H9 (cell line): ENCODE measurements around the gene TRMU. TPM values are rescaled to one million over a fixed set of nuclear protein-coding genes. Genes with fewer than 3 reads are reported as not detected.

ENCODE experiments used
- DNase-seq: peaks from one replicate; pipeline ENCODE4 v3.0.0-alpha.2; 2017
- H2AFZ ChIP-seq: one replicate; pipeline ENCODE4 v1.6.1; 2013; ENCODE audit warnings: mild to moderate bottlenecking, low read length, control low read depth, moderate library complexity
- H2AK5ac ChIP-seq: 2 replicates; pipeline ENCODE4 v1.6.1; 2013; ENCODE audit warnings: low read length, control low read depth, mixed read lengths; ENCODE audit not compliant: insufficient read length
- H2BK120ac ChIP-seq: one replicate; pipeline ENCODE4 v1.6.1; 2013; ENCODE audit warnings: low read depth, mild to moderate bottlenecking, low read length, control low read depth, inconsistent platforms; ENCODE audit not compliant: poor library complexity, severe bottlenecking
- H2BK12ac ChIP-seq: 2 replicates; pipeline ENCODE4 v1.6.1; 2013; ENCODE audit warnings: low read length, control low read depth, mixed read lengths, low read depth; ENCODE audit not compliant: insufficient read length
- H2BK15ac ChIP-seq: 2 replicates; pipeline ENCODE4 v1.6.1; 2013; ENCODE audit warnings: low read depth, low read length, control low read depth
- H2BK20ac ChIP-seq: one replicate; pipeline ENCODE4 v1.6.1; 2013; ENCODE audit warnings: low read depth, mild to moderate bottlenecking, low read length, control low read depth, inconsistent platforms; ENCODE audit not compliant: poor library complexity, severe bottlenecking
- H2BK5ac ChIP-seq: 2 replicates; pipeline ENCODE4 v1.6.1; 2013; ENCODE audit warnings: low read length, control low read depth, mixed read lengths; ENCODE audit not compliant: insufficient read length
- H3K14ac ChIP-seq: 2 replicates; pipeline ENCODE4 v1.6.1; 2013; ENCODE audit warnings: low read length, control low read depth; ENCODE audit not compliant: insufficient read depth
- H3K18ac ChIP-seq: 2 replicates; pipeline ENCODE4 v1.6.1; 2013; ENCODE audit warnings: low read depth, mild to moderate bottlenecking, mixed read lengths, low read length, control low read depth; ENCODE audit not compliant: insufficient read length
- H3K23ac ChIP-seq: 2 replicates; pipeline ENCODE4 v1.6.1; 2013; ENCODE audit warnings: low read length, control low read depth, mixed read lengths, low read depth; ENCODE audit not compliant: insufficient read length
- H3K23me2 ChIP-seq: 2 replicates; pipeline ENCODE4 v1.6.1; 2013; ENCODE audit warnings: low read depth, mild to moderate bottlenecking, mixed read lengths, low read length, control low read depth; ENCODE audit not compliant: insufficient read length, poor library complexity, severe bottlenecking
- H3K27ac ChIP-seq: 2 replicates; pipeline ENCODE4 v1.5.1; 2013; ENCODE audit warnings: low read length, control low read depth, mixed read lengths, low read depth; ENCODE audit not compliant: insufficient read length
- H3K27me3 ChIP-seq: 2 replicates; pipeline ENCODE4 v1.6.1; 2013; ENCODE audit warnings: low read length, control low read depth, inconsistent platforms; ENCODE audit not compliant: insufficient read depth
- H3K4ac ChIP-seq: 2 replicates; pipeline ENCODE4 v1.6.1; 2013; ENCODE audit warnings: low read depth, mild to moderate bottlenecking, control low read depth, inconsistent platforms, low read length, moderate library complexity
- H3K4me1 ChIP-seq: 2 replicates; pipeline ENCODE4 v1.6.1; 2013; ENCODE audit warnings: low read length, control low read depth, inconsistent platforms; ENCODE audit not compliant: insufficient read depth
- H3K4me2 ChIP-seq: 2 replicates; pipeline ENCODE4 v1.6.1; 2013; ENCODE audit warnings: low read length, control low read depth, mixed read lengths; ENCODE audit not compliant: insufficient read length, insufficient read depth
- H3K56ac ChIP-seq: 2 replicates; pipeline ENCODE4 v1.6.1; 2013; ENCODE audit warnings: low read depth, mild to moderate bottlenecking, mixed read lengths, low read length, control low read depth; ENCODE audit not compliant: insufficient read length
- H3K79me1 ChIP-seq: 2 replicates; pipeline ENCODE4 v1.6.1; 2013; ENCODE audit warnings: low read depth, mild to moderate bottlenecking, moderate library complexity, low read length, control low read depth, inconsistent platforms; ENCODE audit not compliant: insufficient read depth, poor library complexity, severe bottlenecking
- H3K79me2 ChIP-seq: 2 replicates; pipeline ENCODE4 v1.6.1; 2013; ENCODE audit warnings: low read length, control low read depth, inconsistent platforms; ENCODE audit not compliant: insufficient read depth
- H3K9ac ChIP-seq: 2 replicates; pipeline ENCODE4 v1.6.1; 2013; ENCODE audit warnings: low read length, control low read depth, mixed read lengths; ENCODE audit not compliant: insufficient read length; ENCODE audit errors: extremely low read depth
- H3K9me3 ChIP-seq: one replicate; pipeline ENCODE4 v1.6.1; 2013; ENCODE audit warnings: low read depth, low read length, inconsistent platforms; ENCODE audit not compliant: control insufficient read depth
- H3T11ph ChIP-seq: one replicate; pipeline ENCODE4 v1.6.1; 2013; ENCODE audit warnings: mild to moderate bottlenecking, low read length, control low read depth, inconsistent platforms
- H4K20me1 ChIP-seq: one replicate; pipeline ENCODE4 v1.6.1; 2013; ENCODE audit not compliant: control insufficient read depth, insufficient read length, insufficient read depth
- H4K5ac ChIP-seq: 2 replicates; pipeline ENCODE4 v1.6.1; 2013; ENCODE audit warnings: low read depth, mild to moderate bottlenecking, mixed read lengths, low read length, control low read depth; ENCODE audit not compliant: insufficient read length
- H4K8ac ChIP-seq: replicated peaks from 2 replicates; pipeline ENCODE4 v1.6.1; 2013; ENCODE audit warnings: low read length, control low read depth, mixed read lengths, low read depth; ENCODE audit not compliant: insufficient read length
- H4K91ac ChIP-seq: 2 replicates; pipeline ENCODE4 v1.6.1; 2013; ENCODE audit warnings: low read depth, mild to moderate bottlenecking, moderate library complexity, mixed read lengths, low read length, control low read depth; ENCODE audit not compliant: insufficient read length
- H3K27ac Mint-ChIP-seq, 3 experiments: 2 replicates in 2 of 3; 3 replicates in 1 of 3; pipeline ENCODE4 v1.8.0; 2020 to 2021; ENCODE audit warnings: mixed read lengths in 3 of 3, mild to moderate bottlenecking in 1 of 3, moderate library complexity in 1 of 3
- H3K27me3 Mint-ChIP-seq: 2 replicates; pipeline ENCODE4 v1.8.0; 2021; ENCODE audit warnings: low read depth, mild to moderate bottlenecking, moderate library complexity, mixed read lengths
- H3K36me3 Mint-ChIP-seq, 3 experiments: 2 replicates in 2 of 3; 3 replicates in 1 of 3; pipeline ENCODE4 v1.8.0; 2020 to 2021; ENCODE audit warnings: low read depth in 3 of 3, mixed read lengths in 3 of 3; ENCODE audit not compliant: insufficient read depth in 1 of 3
- H3K4me1 Mint-ChIP-seq, 2 experiments: 2 replicates each; pipeline ENCODE4 v1.8.0; 2020; ENCODE audit warnings: mixed read lengths in 2 of 2
- H3K4me3 Mint-ChIP-seq, 2 experiments: 2 replicates in 1 of 2; 3 replicates in 1 of 2; pipeline ENCODE4 v1.8.0; 2020 to 2021; ENCODE audit warnings: mild to moderate bottlenecking in 2 of 2, mixed read lengths in 2 of 2, moderate library complexity in 1 of 2
- H3K9me3 Mint-ChIP-seq, 2 experiments: 2 replicates in 1 of 2; 3 replicates in 1 of 2; pipeline ENCODE4 v1.8.0; 2020; ENCODE audit warnings: mild to moderate bottlenecking in 2 of 2, mixed read lengths in 2 of 2, moderate library complexity in 1 of 2
- CTCF ChIP-seq: fragments of 200-600 bp; sonication (generic); conservative IDR thresholded peaks from 3 replicates; pipeline ENCODE4 v1.8.0; 2021; ENCODE audit warnings: antibody characterized with exemption, mild to moderate bottlenecking
- WGBS: extraction: QIAGEN DNeasy Blood & Tissue Kit; methylation state at CpG from one replicate; pipeline ENCODE4 v1.1.7; 2013; ENCODE audit warnings: missing lambda C conversion rate, low lambda C conversion rate, mixed read lengths; ENCODE audit not compliant: insufficient read length; ENCODE audit errors: extremely low coverage; 5-methylcytosine and 5-hydroxymethylcytosine counted together
- total RNA-seq: library from RNA; stranded (reverse); gene quantifications from 2 replicates; pipeline ENCODE4 v1.2.1, GENCODE V29; 2021

Gene TRMU
- total RNA-seq, 1 experiment from 2014 or later, result 86.3 TPM

DNA sequence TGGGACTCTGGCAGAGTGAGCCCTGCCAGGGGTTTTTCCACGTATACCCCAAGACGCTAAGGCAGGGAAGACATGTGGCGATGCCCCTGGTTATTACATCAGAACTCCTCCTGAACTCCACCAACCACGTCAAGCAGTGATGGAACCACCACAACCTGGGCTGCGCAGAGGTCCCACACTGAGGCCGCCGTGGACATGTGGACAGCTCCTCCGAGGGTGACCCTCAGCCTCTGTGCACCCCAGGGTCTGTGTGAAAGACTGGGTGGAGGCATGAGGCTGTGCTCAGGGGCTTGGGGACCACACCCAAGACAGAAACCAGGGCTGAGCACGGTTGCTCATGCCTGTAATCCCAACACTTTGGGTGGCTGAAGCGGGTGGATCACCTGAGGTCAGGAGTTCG is 52.2 kb downstream of the TRMU start:
- Histone ChIP-seq H3K4me2 (no peak overlapping the region), H3K27me3 (no peaks in the 10 kb centered on the region), H3K56ac (no peak overlapping the region), H3K23me2 (no peaks in the 10 kb centered on the region), H2BK20ac (no peak overlapping the region), H4K8ac (no peak overlapping the region), H4K20me1 (no peaks in the 10 kb centered on the region), H2BK5ac (no peak overlapping the region), H3K4ac (no peak overlapping the region), H3K79me2 (no peaks in the 10 kb centered on the region), H2AFZ (no peak overlapping the region), H3K23ac (no peak overlapping the region), H4K91ac (no peak overlapping the region), H2AK5ac (no peak overlapping the region), H3K27ac (no peak overlapping the region), H3K4me1 (no peaks in the 10 kb centered on the region), H3K9ac (no peak overlapping the region), H2BK15ac (no peak overlapping the region), H4K5ac (no peak overlapping the region), H2BK12ac (no peak overlapping the region), H3K79me1 (no peaks in the 10 kb centered on the region), H3K14ac (no peak overlapping the region), H3T11ph (no peak overlapping the region), H2BK120ac (no peak overlapping the region), H3K9me3 (no peaks in the 10 kb centered on the region), H3K18ac (no peak overlapping the region)
- peaks cover 0 to 16% (median 11%) of the 10 kb centered on the region in 3 experiments; a peak in 4 of 7 replicates for H3K36me3 Mint-ChIP-seq
- no peaks in the 10 kb centered on the region; a peak in 1 of 5 replicates for H3K9me3 Mint-ChIP-seq
- H3K4me1 Mint-ChIP-seq, result peaks cover 2 to 6% of the 10 kb centered on the region in 2 experiments; a peak in 3 of 4 replicates
- no peak for DNase-seq
- H3K4me3 Mint-ChIP-seq, result no peak overlapping the region
- no CpG with 5 or more reads among the region's 11 CpGs for WGBS
- no peak overlapping the region for H3K27ac Mint-ChIP-seq
- TF ChIP-seq CTCF, result no peak
- no peaks in the 10 kb centered on the region for H3K27me3 Mint-ChIP-seq
